CD4-positive, alpha-beta memory T cell (primary cell): ENCODE data around the gene OPCML. TPM values are rescaled to one million over a fixed set of nuclear protein-coding genes. Genes with fewer than 3 reads are reported as not detected.

Experiments
- CTCF ChIA-PET: fragments of 350-600 bp; sonication (Branson Sonifier 250); formaldehyde crosslinking; loops from one replicate; lab custom pipeline; 2021; ENCODE audit warnings: inconsistent platforms; ENCODE audit not compliant: partially characterized antibody; lab: Charles Lee
- POLR2A ChIA-PET: fragments of 350-600 bp; sonication (Branson Sonifier 250); formaldehyde crosslinking; loops from one replicate; lab custom pipeline; 2021; ENCODE audit not compliant: partially characterized antibody; lab: Charles Lee
- DNase-seq, 5 donors: peaks; one replicate each; pipeline versions ENCODE4 v3.0.0 to v3.0.0-alpha.2; 2020 to 2022; ENCODE audit warnings: mixed read lengths in 1 of 5
- H3K27ac ChIP-seq: one replicate; pipeline ENCODE4 v1.7.0; 2013; ENCODE audit warnings: low read depth, low read length
- H3K27me3 ChIP-seq: 2 replicates; pipeline ENCODE4 v1.7.0; 2013; ENCODE audit warnings: mild to moderate bottlenecking, low read length, moderate library complexity; ENCODE audit not compliant: insufficient read depth
- H3K36me3 ChIP-seq: 2 replicates; pipeline ENCODE4 v1.7.0; 2013; ENCODE audit warnings: mild to moderate bottlenecking, low read length, moderate library complexity; ENCODE audit not compliant: insufficient read depth
- H3K4me1 ChIP-seq: 2 replicates; pipeline ENCODE4 v1.7.0; 2013; ENCODE audit warnings: mild to moderate bottlenecking, low read length, moderate library complexity; ENCODE audit not compliant: insufficient read depth
- H3K4me3 ChIP-seq, 2 donors: one replicate each; pipeline ENCODE4 v1.7.0; 2013; ENCODE audit warnings: low read length in 2 of 2, mild to moderate bottlenecking in 1 of 2
- H3K9me3 ChIP-seq, 2 donors: one replicate each; pipeline ENCODE4 v1.7.0; 2013; ENCODE audit warnings: low read length in 2 of 2, control low read depth in 1 of 2; ENCODE audit not compliant: control insufficient read depth in 1 of 2
- H3K27ac Mint-ChIP-seq, 7 donors: one replicate each; pipeline ENCODE4 v1.8.0; 2020 to 2021; ENCODE audit warnings: mixed read lengths in 7 of 7, mild to moderate bottlenecking in 6 of 7, inconsistent platforms in 3 of 7, moderate library complexity in 3 of 7
- H3K27me3 Mint-ChIP-seq, 2 donors: one replicate each; pipeline ENCODE4 v1.8.0; 2020 to 2021; ENCODE audit warnings: mixed read lengths in 2 of 2
- H3K36me3 Mint-ChIP-seq, 2 donors: one replicate each; pipeline ENCODE4 v1.8.0; 2020 to 2021; ENCODE audit warnings: mixed read lengths in 2 of 2, inconsistent platforms in 1 of 2, mild to moderate bottlenecking in 1 of 2
- H3K4me1 Mint-ChIP-seq, 4 donors: one replicate each; pipeline ENCODE4 v1.8.0; 2020 to 2021; ENCODE audit warnings: mixed read lengths in 4 of 4, mild to moderate bottlenecking in 1 of 4
- H3K4me3 Mint-ChIP-seq, 8 donors: one replicate each; pipeline ENCODE4 v1.8.0; 2020 to 2021; ENCODE audit warnings: mixed read lengths in 8 of 8, mild to moderate bottlenecking in 7 of 8, moderate library complexity in 6 of 8, inconsistent platforms in 3 of 8
- H3K9me3 Mint-ChIP-seq, 8 donors: one replicate each; pipeline ENCODE4 v1.8.0; 2020 to 2021; ENCODE audit warnings: mixed read lengths in 8 of 8, mild to moderate bottlenecking in 5 of 8, inconsistent platforms in 3 of 8, moderate library complexity in 1 of 8
- intact Hi-C: fragments of 100-400 bp; cut with micrococcal nuclease; formaldehyde crosslinking; loops from one replicate; pipeline ENCODE4 v1.15.1; 2023
- polyA plus RNA-seq, 2 donors: library from polyadenylated mRNA; unstranded; fragments of 300-500 nt; fragmentation: Illumina TruSeq; gene quantifications; one replicate each; pipeline ENCODE4 v1.2.3, GENCODE V29; 2021
- total RNA-seq, 2 experiments: library from RNA; stranded (reverse); gene quantifications; one replicate each; pipeline ENCODE4 v1.2.3, GENCODE V29; 2021

The OPCML gene
- total and polyA plus RNA-seq, 4 experiments from 2014 or later: not detected

DNA sequence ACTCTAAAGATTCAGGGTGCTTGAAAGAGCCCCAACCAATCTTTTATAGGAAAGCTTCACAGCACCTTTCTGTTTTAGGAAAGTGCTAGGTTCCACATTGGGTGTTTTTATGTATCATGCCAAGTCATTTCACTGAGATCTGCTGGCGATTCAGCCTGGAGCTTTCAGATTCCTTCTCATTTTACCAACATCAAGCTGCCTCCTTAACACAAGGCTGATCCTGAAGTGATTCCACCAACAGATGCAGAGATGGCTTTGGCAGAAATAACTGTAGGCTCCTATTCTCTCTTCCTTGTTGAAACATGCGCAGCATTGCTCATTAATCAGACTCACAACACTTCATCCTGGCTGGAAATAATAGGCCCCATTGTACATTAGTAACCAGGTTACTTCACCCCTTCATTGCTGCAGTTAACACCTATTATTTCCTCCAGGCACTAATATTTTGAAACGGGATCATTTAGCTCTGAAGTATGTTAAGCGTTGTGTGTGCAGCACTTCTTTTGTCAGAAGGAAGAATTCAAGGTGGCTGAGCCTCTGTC is 89.0 kb downstream of the OPCML start:
- H3K9me3 ChIP-seq: no peaks in the 10 kb centered on the region
- no peak overlapping the region for H3K27ac Mint-ChIP-seq

GRCh38 chr11:133441964-133442660 is 90.2 kb downstream of the OPCML start:
- ChIA-PET CTCF (no interaction called here), POLR2A (no interaction called here)
- Histone ChIP-seq H3K4me3 (no peak overlapping the region), H3K27ac (no peak overlapping the region), H3K9me3 (no peaks in the 10 kb centered on the region), H3K27me3 (no peaks in the 10 kb centered on the region), H3K4me1 (no peaks in the 10 kb centered on the region), H3K36me3 (no peaks in the 10 kb centered on the region)
- DNase-seq: no peak
- Mint-ChIP-seq H3K4me3 (no peak overlapping the region), H3K36me3 (no peaks in the 10 kb centered on the region), H3K27me3 (no peaks in the 10 kb centered on the region), H3K9me3 (peaks cover 0 to 10% (median 0%) of the 10 kb centered on the region in 8 donors), H3K4me1 (no peaks in the 10 kb centered on the region), H3K27ac (no peak overlapping the region)
- intact Hi-C loops: no loop called here

More for the DNA sequence above, 89.0 kb downstream of the OPCML start:
- no peak for DNase-seq
- CTCF ChIA-PET: no interaction called here
- no peaks in the 10 kb centered on the region for H3K27me3 Mint-ChIP-seq
- H3K4me1 Mint-ChIP-seq: no peaks in the 10 kb centered on the region
- intact Hi-C loops: no loop called here
- POLR2A ChIA-PET: no interaction called here
- no peak overlapping the region for H3K4me3 ChIP-seq
- no peaks in the 10 kb centered on the region for H3K36me3 Mint-ChIP-seq
- H3K4me1 ChIP-seq: no peaks in the 10 kb centered on the region
- no peaks in the 10 kb centered on the region for H3K36me3 ChIP-seq
- peaks cover 0 to 15% (median 2%) of the 10 kb centered on the region in 8 donors for H3K9me3 Mint-ChIP-seq
- H3K4me3 Mint-ChIP-seq: no peak overlapping the region
- H3K27me3 ChIP-seq: no peaks in the 10 kb centered on the region
- no peak overlapping the region for H3K27ac ChIP-seq

- Mint-ChIP-seq H3K9me3 (peaks cover 0 to 5% (median 0%) of the 10 kb centered on the region in 8 donors), H3K4me3 (no peak overlapping the region), H3K36me3 (no peaks in the 10 kb centered on the region), H3K27ac (no peak overlapping the region), H3K27me3 (no peaks in the 10 kb centered on the region), H3K4me1 (no peaks in the 10 kb centered on the region)
- no peak overlapping the region for H3K4me3 ChIP-seq
- ChIA-PET CTCF (no interaction called here), POLR2A (no interaction called here)
- no peaks in the 10 kb centered on the region for H3K9me3 ChIP-seq
- H3K27ac ChIP-seq: no peak overlapping the region
- intact Hi-C loops: no loop called here
- no peaks in the 10 kb centered on the region for H3K4me1 ChIP-seq
- H3K36me3 ChIP-seq: no peaks in the 10 kb centered on the region
- DNase-seq: no peak
- H3K27me3 ChIP-seq: no peaks in the 10 kb centered on the region
These were observed 106.3 kb downstream of the OPCML start for GRCh38 chr11:133425992-133426391.

GRCh38 chr11:133425245-133425644 is 107.1 kb downstream of the OPCML start:
- H3K4me1 ChIP-seq: no peaks in the 10 kb centered on the region
- Mint-ChIP-seq H3K4me3 (no peak overlapping the region), H3K27me3 (no peaks in the 10 kb centered on the region), H3K36me3 (no peaks in the 10 kb centered on the region), H3K27ac (no peak overlapping the region), H3K4me1 (no peaks in the 10 kb centered on the region), H3K9me3 (peaks cover 0 to 5% (median 0%) of the 10 kb centered on the region in 8 donors)
- H3K36me3 ChIP-seq: no peaks in the 10 kb centered on the region
- H3K9me3 ChIP-seq: no peaks in the 10 kb centered on the region
- no peak overlapping the region for H3K4me3 ChIP-seq
- no peak overlapping the region for H3K27ac ChIP-seq
- ChIA-PET POLR2A (no interaction called here), CTCF (no interaction called here)
- DNase-seq: no peak
- H3K27me3 ChIP-seq: no peaks in the 10 kb centered on the region
- intact Hi-C loops: no loop called here

DNA sequence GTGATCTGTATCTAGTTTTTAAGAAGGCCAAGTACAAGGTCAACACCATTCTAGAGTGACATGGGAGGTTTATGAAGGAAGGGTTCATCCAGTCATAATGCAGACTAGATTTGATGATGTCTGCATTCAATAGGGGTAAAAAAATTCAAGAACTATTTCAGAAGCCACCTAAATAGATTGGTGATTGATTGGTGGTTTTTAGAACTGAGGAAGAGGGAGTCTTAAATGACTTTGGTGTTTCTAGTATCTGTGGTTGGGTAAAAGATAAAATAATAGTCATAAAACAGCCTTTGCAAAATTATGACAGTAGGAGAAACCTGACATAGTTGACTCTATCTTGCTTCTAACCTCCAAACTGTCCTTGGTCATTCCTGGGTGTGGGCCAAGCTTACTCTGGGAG is 114.1 kb downstream of the OPCML start:
- Histone ChIP-seq H3K4me1 (no peaks in the 10 kb centered on the region), H3K27ac (no peak overlapping the region), H3K4me3 (no peak overlapping the region), H3K9me3 (no peaks in the 10 kb centered on the region), H3K36me3 (no peaks in the 10 kb centered on the region), H3K27me3 (no peaks in the 10 kb centered on the region)
- DNase-seq: no peak
- intact Hi-C loops: no loop called here
- Mint-ChIP-seq H3K27ac (no peak overlapping the region), H3K27me3 (no peaks in the 10 kb centered on the region), H3K4me3 (no peak overlapping the region), H3K9me3 (peaks cover 0 to 5% (median 2%) of the 10 kb centered on the region in 8 donors), H3K36me3 (no peaks in the 10 kb centered on the region), H3K4me1 (no peaks in the 10 kb centered on the region)
- POLR2A ChIA-PET: no interaction called here
- CTCF ChIA-PET: no interaction called here

DNA sequence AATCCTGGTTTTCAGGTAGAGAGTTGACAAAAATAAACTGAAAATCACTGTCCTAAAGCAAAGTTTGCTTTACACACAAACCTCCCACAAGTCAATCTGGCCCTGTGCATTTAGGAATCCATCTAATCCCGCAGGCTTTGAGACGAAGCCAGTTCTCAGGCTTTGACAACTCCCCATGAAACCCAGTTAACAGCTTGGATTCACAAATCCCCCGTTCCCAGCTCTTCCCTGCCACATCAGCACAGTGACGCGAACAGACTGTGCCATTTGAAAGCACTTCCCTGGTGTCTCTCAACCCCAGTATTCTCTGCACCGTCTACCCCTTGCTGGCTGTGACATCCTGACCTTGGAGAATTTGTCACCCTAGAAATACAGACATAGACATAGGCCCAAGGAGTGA is 117.8 kb downstream of the OPCML start:
- DNase-seq: no peak
- Mint-ChIP-seq H3K27ac (no peak overlapping the region), H3K4me3 (no peak overlapping the region), H3K27me3 (peaks cover 0 to 2% of the 10 kb centered on the region in 2 donors), H3K36me3 (no peaks in the 10 kb centered on the region), H3K9me3 (peaks cover 0 to 5% (median 2%) of the 10 kb centered on the region in 8 donors), H3K4me1 (peaks cover 0 to 1% (median 0%) of the 10 kb centered on the region in 4 donors)
- no peaks in the 10 kb centered on the region for H3K27me3 ChIP-seq
- H3K4me3 ChIP-seq: no peak overlapping the region
- no peaks in the 10 kb centered on the region for H3K9me3 ChIP-seq
- H3K27ac ChIP-seq: no peak overlapping the region
- H3K4me1 ChIP-seq: no peaks in the 10 kb centered on the region
- POLR2A ChIA-PET: no interaction called here
- intact Hi-C loops: no loop called here
- H3K36me3 ChIP-seq: no peaks in the 10 kb centered on the region
- CTCF ChIA-PET: no interaction called here

DNA sequence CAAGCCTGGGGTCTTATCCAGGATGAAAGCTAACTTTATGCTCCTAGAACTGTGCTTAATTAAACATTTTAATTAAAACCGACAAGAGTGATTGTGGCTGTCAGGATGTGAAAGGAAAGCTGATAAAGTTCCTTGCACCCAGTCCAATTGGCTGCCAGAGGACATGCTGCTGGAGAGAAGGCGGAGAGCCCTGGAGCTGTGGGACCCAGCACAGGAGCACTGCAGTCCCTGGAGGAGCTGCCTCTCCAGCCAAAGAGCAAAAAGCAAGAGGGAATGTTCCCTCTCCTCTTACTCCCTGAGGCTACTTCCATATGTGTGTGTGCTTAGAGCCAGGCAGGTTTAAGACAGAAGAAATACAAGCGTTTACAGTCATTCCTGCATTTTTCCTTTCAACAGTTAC is 118.6 kb downstream of the OPCML start:
- Mint-ChIP-seq H3K4me3 (no peak overlapping the region), H3K9me3 (peaks cover 0 to 3% (median under 1%) of the 10 kb centered on the region in 8 donors), H3K36me3 (no peaks in the 10 kb centered on the region), H3K27ac (no peak overlapping the region), H3K4me1 (peaks cover 0 to 1% (median 0%) of the 10 kb centered on the region in 4 donors), H3K27me3 (peaks cover 0 to 2% of the 10 kb centered on the region in 2 donors)
- no peaks in the 10 kb centered on the region for H3K9me3 ChIP-seq
- no peak overlapping the region for H3K27ac ChIP-seq
- CTCF ChIA-PET: no interaction called here
- H3K4me3 ChIP-seq: no peak overlapping the region
- no peaks in the 10 kb centered on the region for H3K4me1 ChIP-seq
- no peak for DNase-seq
- no peaks in the 10 kb centered on the region for H3K27me3 ChIP-seq
- intact Hi-C loops: no loop called here
- POLR2A ChIA-PET: no interaction called here
- H3K36me3 ChIP-seq: no peaks in the 10 kb centered on the region
